ENCODE data around the gene SLC25A3.
"Not testable (repeated sequence)": the region's sequence is repeated elsewhere in the genome, so short reads cannot be mapped to it uniquely, and the experiment has no call there.

The SLC25A3 gene

DNA sequence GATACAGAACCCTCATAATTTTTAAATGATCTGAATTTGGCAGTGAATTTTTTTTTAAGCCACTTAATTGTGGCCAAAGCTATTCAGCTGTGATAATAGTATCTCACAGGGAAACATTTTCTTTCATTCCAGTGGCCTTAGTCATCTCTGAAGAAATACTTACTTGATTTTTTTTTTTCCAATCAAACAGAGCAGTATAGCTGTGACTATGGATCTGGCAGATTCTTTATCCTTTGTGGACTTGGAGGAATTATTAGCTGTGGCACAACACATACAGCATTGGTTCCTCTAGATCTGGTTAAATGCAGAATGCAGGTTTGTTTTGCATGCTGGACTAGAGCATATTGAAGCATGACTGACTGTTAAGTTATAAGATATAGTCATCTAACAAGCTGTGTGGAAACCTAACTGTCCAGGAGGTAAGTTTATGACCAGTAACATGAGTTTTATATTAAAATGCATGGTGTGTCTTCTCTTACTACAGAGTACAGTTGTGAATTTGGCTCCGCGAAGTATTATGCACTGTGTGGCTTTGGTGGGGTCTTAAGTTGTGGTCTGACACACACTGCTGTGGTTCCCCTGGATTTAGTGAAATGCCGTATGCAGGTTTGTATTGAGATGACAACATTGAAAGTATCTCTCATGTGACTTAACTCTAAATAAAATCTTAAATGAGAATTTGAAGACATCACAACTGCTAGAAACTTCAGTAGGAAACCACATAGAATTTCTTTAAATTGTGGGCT is 1.9 kb downstream of the SLC25A3 start:
- peak; percentile 82 for DNase-seq

DNA sequence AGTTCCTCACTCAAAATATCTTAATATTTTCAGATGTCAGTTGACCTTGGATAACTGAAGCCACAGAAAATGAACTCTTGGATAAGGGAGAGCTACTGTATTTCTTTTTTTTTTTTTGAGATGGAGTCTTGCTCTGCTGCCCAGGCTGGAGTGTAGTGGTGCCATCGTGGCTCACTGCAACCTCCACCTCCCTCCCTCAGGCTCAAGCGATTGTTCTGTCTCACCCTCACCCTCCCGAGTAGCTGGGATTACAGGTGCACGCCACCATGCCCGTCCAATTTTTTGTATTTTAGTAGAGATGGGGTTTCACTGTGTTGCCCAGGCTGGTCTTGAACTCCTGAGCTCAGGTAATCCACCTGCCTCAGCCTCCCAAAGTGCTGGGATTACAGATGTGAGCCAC is 3.8 kb downstream of the SLC25A3 start:
- DNase-seq = not testable (repeated sequence)

DNA sequence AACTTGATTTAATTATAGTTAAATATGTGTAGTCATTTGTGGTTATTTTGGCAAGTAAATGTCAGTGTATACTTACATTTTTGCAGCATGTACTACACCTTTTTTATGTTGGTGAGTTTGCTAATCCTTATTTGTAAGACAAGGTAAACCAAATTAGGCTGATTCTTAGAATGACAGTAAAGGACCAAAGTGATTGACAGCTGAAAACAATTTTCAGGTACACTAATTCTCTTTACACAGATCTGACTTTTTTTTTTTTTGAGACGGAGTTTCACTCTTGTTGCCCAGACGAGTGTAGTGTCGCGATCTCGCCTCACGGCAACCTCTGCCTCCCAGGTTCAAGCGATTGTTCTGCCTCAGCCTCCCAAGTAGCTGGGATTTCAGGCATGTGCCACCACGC is 8.4 kb downstream of the SLC25A3 start:
- DNase-seq = no peak

DNA sequence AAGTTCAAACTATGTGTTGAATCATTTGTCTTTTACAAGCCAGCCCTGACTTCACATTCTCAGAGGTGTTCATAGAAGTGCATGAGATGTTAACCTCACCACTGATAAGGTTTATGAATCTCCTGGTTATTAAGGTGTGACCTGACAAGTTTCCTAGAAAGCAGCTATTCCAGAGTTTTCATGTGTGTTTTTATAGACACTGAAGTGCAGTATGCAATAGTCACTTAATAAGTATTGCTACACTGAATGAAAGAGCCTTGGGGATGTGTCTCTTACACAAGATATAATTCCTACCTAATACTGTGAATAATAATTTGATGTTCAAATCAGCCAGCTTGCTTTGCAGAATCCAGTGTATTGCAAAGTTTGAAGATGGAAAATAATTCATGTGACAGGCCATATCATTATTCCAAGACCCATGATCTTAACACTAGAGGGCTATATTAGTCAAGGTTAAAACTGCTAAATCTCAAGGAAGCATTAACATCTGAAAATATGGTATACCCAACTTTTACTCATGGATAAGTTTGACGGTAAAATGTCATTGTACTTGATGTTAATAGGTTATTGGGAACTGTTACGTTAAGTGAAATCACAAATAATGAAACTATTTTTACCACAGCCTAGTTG is 13.0 kb downstream of the SLC25A3 start:
- no peak for DNase-seq

DNA sequence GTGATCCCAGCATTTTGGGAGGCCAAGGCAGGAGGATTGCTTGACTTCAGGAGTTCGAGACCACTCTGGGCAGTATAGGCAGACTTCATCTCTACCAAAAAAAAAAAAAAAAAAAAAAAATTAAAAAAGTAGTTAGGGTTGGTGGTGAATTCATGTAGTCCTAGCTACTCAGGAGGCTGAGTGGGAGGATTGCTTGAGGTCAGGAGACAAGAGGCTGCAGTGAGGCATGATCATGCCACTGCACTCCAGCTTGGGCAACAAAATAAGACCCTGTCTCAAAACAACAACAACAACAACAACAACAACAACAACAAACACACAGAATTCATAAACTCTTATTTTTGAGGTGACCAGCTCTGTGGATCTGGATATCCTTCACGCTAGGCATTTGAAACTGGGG is 17.1 kb downstream of the SLC25A3 start:
- no peak for DNase-seq

DNA sequence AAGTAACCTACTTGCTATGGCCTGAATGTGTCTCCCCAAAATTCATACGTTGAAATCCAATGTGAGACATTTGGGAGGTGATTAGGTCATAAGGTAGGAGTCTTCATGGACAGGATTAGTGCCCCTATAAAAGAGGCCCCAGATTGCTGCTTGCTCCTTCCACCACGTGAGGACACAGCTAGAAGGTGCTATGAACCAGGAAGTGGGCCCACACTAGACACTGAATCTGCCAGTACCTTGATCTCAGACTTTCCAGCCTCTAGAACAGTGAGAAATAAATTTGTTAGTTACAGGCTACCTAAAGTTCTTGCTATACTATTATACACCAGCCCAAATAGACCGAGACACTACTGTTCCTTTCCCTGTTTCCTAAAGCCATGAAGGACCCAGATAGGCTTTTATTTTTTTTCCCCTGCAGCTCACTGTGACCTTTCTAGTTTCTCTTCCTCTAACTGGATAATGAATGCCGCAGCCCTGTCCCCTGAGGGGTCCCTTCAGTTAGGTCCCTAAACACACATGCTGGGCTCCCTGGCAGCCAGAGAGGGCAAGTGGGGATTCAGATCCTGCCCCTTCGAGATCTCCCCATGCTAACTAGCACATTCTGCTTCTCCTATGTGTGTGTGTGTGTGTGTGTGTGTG is 19.3 kb downstream of the SLC25A3 start:
- DNase-seq = no peak

DNA sequence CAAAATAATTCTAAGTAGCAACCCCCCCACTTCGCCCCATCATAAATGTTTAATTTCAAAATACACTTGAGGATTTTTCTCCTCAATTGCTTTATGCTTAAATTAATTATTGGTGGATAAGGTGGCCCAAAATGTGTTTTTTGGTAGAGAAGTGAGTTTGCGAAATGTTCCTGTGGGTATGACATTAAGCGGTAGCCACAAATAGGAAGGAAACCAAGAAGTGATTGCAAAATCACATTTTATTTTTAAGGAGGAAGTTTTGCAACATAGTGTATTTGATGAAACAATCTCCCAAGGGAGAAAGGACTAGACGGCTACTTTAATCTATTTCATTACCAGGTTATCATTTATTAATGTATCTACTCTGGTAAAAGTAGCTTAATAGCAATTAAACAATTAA is 25.5 kb downstream of the SLC25A3 start:
- peak; percentile 25 for DNase-seq

DNA sequence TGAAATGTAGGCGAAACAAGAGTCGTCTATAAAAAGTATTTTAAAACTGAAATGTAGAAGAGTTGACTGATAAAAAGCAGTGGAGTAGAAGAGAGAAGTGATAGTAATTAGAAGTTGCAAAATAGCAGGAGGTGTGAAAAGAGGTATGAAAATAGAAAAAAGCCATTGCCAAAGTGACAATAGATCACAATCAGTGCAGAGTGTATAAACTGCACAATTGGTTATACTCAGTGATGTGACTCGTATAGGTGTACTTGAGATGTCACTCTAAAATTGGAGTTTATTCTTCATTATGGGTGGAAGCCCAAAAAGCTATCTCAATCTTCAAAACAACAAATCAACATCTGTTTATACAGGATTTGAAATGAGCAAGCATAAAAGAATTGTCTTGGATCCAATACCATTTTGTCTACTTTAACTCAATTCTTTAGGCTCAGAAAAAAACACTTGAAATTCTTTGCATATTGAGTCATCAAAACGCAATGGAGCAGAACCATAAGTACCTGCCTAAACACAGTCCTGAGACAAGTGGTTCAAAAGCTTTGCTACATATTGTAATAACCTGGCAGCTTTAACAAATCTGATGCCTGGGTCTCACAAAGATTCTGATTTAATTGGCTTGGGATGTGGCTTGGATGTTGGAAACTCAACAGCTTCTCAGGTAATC is 42.3 kb downstream of the SLC25A3 start:
- DNase-seq = peak; percentile 42

DNA sequence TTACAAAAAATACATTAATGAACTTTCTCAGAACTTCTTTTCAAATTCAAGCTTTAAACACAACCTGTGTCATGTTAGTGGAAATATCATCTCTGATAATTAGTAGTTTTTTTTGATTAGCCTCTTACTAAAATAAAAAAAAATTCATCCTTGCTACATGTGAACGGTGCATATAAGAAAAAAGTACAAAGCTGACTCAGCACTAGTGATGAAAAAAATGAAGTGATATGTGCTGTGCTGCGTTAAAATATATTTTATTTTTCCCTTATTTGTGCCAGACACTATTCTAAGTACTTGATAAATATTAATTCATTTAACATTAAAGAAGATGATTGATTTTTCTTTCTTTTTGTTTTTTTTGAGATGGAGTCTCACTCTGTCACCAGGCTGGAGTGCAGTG is 43.6 kb downstream of the SLC25A3 start:
- no peak for DNase-seq

DNA sequence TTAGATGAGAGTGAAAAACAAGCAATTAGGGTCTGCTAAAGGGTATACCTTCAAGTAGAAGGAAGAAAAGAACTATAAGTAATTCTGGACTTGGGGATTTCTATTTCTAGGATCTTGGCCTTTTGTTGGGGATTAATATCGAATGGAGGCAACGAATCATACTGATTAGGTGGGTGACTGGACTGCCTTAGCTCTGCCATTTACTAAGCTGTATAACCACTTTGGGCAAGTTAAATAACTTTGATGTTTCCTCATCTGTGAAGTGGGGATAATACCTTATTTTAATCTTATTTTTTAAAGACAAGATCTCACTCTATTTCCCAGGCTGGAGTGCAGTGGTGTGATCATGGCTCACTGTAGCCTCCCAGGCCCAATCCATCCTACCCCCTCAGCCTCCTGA is 44.5 kb downstream of the SLC25A3 start:
- no peak for DNase-seq

DNA sequence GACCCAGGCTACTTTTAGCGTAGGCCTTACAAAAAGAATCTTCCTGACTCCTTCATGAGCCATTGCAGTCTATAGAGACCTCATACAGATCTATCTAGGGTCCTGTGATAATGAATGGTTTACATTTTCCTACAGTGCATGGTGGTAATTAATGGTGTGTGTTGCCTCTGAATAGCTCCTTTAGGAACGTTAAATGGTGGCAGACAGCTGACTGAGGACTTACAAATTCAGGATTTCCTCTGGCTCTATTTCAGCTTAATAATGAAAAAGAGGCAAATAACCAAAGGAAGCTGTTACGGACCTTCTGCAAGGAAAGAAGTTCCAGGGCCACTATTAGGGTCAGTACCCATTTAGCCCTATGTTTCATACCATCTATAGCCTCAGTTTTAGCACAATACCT is 46.0 kb downstream of the SLC25A3 start:
- DNase-seq = no peak

DNA sequence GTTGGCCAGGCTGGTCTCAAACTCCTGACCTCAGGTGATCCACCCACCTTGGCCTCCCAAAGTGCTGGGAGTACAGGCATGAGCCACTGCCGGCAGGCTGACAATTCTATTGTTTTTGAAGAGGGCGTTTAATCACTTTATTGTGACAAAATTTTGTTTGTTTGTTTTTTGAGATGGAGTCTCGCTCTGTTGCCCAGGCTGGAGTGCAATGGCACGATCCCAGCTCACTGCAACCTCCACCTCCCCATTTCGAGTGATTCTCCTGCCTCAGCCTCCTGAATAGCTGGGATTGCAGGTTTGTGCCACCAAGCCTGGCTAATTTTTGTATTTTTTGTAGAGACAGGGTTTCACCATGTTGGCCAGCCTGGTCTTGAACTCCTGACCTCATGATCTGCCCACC is 49.3 kb downstream of the SLC25A3 start:
- DNase-seq = not testable (repeated sequence)

DNA sequence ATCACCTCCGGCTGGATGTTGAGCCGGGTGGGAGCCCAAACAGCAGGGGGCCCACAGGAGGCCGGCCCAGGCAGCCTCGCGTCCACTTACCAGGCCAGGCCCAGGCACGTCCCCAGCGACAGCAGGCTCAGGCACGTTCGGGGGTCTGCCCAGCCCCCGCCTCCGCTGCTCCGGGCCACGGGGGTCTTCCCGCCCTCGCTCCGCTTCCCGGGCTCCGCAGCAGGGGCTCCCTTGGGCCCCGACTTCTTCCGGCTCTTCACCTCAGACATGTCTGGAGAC is 50.9 kb downstream of the SLC25A3 start:
- DNase-seq = no peak

DNA sequence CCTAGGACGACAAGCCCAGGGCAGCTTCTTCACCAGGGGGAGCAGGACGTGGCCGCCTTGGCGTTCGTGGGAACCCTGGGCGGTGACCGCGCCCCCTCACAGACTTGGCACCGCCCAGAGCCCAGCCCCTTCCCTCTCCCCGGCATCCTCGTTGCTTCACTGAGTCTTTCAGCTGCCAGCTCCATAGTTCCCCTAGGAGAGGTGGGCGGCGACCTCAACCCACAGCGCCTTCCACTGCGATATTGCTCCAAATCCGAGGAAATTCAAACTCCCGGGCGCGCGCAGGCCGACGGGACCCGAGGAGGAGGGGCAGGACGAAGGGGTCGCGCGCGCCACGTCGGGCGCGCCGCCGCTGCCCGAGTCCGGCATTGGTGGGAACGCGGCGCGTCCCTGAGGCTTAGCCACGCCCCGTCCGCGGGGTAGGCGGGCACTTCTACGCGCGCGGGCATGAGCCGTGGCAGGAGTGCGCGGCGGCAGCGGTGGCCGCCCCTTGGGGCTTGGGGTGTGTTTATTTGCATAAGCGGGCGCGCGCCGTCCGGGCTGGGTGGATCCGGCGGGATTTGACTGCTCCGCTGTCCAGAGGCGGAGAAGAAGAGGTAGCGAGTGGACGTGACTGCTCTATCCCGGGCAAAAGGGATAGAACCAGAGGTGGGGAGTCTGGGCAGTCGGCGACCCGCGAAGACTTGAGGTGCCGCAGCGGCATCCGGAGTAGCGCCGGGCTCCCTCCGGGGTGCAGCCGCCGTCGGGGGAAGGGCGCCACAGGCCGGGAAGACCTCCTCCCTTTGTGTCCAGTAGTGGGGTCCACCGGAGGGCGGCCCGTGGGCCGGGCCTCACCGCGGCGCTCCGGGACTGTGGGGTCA is 51.5 kb downstream of the SLC25A3 start, which contains the start of the genes APAF1 and IKBIP:
Gene APAF1, plus strand, starts transcription at position 579 of the 860 bp plus-strand sequence. CDS start 3,070 bp downstream, outside the sequence.
Gene IKBIP, minus strand, starts transcription at position 77 of the 860 bp plus-strand sequence. CDS start 87 bp downstream, outside the sequence.
- peak; percentile 98 for DNase-seq

DNA sequence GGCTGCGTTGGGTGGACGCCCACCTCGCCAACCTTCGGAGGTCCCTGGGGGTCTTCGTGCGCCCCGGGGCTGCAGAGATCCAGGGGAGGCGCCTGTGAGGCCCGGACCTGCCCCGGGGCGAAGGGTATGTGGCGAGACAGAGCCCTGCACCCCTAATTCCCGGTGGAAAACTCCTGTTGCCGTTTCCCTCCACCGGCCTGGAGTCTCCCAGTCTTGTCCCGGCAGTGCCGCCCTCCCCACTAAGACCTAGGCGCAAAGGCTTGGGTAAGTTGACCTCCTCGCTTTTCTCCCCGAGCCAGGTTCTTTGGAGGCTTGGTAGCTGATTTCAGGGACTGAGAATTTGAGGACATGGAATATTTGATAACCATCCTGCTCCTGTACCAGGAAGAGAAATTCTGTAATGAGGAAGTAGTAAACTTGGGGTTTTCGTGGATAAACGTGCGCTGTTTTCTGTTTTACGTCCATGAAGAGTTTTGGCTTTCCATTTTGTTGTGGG is 52.1 kb downstream of the SLC25A3 start:
- no peak for DNase-seq

DNA sequence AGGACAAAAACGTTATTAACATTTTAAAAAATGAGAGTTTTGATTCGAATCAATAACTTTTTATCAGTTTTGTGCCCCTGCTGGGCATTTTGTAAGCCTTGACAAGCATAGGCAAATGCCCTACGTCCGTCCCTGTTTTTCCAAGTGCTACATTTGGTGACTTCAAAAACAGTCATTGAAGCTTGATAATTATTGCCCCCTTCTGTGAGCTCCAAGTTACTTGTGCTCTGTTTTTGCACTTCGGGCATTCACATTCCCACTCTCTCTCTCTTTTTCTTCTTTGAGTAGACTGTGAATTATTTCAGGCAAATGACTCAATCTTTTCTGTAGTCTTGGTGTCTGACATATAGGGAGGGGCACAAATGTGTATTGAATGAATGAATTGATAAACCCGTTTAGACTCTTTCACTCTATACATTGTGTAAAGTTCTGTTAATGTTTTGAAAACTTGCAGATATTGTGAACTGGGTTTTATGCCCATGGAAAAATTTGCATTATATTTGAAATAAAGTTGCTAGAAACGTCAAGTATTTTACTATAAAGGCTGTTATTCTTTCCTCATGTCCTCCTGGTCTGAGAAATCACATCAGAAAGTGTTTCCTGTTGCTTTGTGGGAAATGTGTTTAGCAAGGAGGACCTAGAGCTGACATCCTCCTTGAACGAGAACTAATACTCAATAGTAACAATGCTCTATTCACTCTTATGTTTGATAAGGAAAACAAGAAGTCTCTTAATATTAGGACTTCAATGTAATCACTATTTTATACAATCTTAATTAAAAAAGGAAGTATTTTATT is 53.0 kb downstream of the SLC25A3 start:
- DNase-seq = peak; percentile 51

DNA sequence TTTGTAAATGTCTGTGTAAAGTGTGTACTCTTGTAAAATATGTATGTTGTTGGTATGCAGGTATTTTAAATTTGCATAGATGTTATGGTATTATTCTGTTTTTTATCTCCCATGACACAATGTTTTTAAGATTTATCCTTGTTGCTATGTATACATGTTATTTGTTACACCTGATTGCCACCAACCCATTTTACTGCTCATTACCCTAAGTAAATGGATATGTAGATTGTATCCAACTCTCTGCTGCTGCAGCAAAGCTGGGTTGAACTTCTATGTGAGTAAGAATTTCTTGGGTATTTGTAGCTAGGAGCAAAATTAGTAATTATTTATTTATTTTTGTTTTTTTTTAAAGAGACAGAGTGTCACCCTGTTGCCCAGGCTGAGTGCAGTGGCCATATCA is 57.8 kb downstream of the SLC25A3 start:
- no peak for DNase-seq

DNA sequence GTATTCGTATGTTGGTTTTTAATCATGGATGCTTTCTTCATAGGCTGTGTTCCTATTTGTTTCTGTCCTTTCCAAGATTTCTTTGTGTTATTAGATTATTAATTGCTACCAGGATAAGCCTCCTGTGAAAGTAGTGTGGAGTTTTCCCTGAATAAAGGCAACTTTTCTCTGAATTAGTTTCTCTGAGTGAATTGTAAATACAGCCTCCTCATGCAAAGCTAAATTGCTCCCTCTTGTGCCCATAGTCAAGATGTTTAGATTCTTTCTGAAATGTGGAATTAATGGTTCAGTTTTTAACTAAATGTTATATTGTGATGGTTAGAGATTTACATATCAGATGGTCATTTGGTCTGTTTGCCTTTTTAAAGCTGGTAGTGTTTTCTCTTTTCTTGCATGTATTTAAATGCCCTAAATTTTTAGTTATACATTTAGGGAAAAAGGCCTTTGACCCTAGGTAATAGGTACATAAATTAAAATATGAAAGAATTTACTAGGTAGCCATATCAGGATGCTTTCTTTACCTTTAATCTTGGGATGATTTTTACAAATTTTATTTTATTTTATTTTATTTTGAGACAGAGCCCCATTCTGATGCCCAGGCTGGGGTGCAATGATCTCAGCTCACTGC is 60.5 kb downstream of the SLC25A3 start:
- DNase-seq = peak; percentile 63
